GM20000 (cell line): ENCODE data around the gene FHL1.
A peak's percentile ranks its signal among the peaks of the same experiment; 100 is the strongest.
"Not testable (repeated sequence)": the region's sequence is repeated elsewhere in the genome, so short reads cannot be mapped to it uniquely, and the experiment has no call there.

Experiments used
- DNase-seq: peaks from one replicate; pipeline ENCODE4 v3.0.0; 2012; ENCODE audit warnings: low spot score
- CTCF ChIP-seq: IDR thresholded peaks from 2 replicates; pipeline ENCODE4 v1.5.1; 2012; ENCODE audit warnings: mild to moderate bottlenecking, control low read depth; ENCODE audit errors: extremely low read depth, missing control alignments

The FHL1 gene

GRCh38 chrX:136227948-136228838 lies 80.9 kb downstream of the FHL1 start:
- no peak for DNase-seq
- TF ChIP-seq CTCF = no peak

- DNase-seq = peak; percentile 16
- TF ChIP-seq CTCF = no peak
Observed at GRCh38 chrX:136228839-136229207, 81.5 kb downstream of the FHL1 start.

- TF ChIP-seq CTCF = no peak
- no peak for DNase-seq
Observed at GRCh38 chrX:136237074-136237473, 89.7 kb downstream of the FHL1 start.

- DNase-seq = not testable (repeated sequence)
Observed at GRCh38 chrX:136237849-136238248, 90.5 kb downstream of the FHL1 start.

GRCh38 chrX:136246201-136246600 lies 98.9 kb downstream of the FHL1 start:
- no peak for TF ChIP-seq CTCF
- DNase-seq = no peak

- peak; percentile 49 for DNase-seq
- no peak for TF ChIP-seq CTCF
Observed at GRCh38 chrX:136250191-136251040, 103.1 kb downstream of the FHL1 start.

GRCh38 chrX:136251041-136251991 lies 104.0 kb downstream of the FHL1 start, which contains the start of gene MAP7D3:
MAP7D3 (minus strand) TSS chrX:136251400; CDS start chrX:136251358, 42 bp downstream.
- no peak for TF ChIP-seq CTCF
- peak; percentile 91 for DNase-seq
